ENCODE data around the gene MAML3.

DNA sequence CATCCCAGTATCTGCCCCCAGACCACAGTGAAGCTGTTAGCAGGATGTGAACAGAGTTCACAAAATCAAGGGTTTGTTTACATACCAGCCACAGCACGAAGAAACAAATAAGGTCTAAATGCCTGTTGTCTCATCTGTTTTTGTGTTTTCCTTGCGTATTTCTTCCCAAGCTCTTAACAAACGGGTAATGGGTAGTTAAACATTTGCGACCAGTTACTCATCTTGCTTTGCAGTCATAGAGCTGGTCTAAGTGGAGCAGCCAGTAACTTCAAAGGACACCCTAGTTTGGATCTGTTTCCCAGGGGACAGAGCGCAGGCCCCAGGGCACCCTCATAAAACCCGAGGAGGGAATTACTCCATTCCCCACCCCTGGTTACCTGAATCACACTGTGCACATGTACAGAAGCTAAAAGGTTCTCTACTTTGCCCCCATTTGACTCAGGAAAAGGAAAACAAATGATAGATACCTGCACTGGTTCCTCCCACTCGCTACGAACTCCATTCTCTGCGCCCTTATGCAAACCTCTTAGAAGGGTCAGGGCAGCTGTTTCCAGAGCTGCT is 68.8 kb downstream of the MAML3 start:
- TF ChIP-seq, protein P1, sequence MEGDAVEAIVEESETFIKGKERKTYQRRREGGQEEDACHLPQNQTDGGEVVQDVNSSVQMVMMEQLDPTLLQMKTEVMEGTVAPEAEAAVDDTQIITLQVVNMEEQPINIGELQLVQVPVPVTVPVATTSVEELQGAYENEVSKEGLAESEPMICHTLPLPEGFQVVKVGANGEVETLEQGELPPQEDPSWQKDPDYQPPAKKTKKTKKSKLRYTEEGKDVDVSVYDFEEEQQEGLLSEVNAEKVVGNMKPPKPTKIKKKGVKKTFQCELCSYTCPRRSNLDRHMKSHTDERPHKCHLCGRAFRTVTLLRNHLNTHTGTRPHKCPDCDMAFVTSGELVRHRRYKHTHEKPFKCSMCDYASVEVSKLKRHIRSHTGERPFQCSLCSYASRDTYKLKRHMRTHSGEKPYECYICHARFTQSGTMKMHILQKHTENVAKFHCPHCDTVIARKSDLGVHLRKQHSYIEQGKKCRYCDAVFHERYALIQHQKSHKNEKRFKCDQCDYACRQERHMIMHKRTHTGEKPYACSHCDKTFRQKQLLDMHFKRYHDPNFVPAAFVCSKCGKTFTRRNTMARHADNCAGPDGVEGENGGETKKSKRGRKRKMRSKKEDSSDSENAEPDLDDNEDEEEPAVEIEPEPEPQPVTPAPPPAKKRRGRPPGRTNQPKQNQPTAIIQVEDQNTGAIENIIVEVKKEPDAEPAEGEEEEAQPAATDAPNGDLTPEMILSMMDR (IDR thresholded peaks at IDR 0.05) = no peak
- no peak for TF ChIP-seq POLR2A (IDR thresholded peaks at IDR 0.05)

Data from lower leg skin (tissue), 3 donors.